ENCODE data around the gene HNRNPDL. TPM values are rescaled to one million over a fixed set of nuclear protein-coding genes. Genes with fewer than 3 reads are reported as not detected.

HNRNPDL gene
- total RNA-seq, 3 donors from 2014 or later (not counting 1 experiment from before 2014, with no cell fraction given), result 328 to 423 (median 371) TPM

DNA sequence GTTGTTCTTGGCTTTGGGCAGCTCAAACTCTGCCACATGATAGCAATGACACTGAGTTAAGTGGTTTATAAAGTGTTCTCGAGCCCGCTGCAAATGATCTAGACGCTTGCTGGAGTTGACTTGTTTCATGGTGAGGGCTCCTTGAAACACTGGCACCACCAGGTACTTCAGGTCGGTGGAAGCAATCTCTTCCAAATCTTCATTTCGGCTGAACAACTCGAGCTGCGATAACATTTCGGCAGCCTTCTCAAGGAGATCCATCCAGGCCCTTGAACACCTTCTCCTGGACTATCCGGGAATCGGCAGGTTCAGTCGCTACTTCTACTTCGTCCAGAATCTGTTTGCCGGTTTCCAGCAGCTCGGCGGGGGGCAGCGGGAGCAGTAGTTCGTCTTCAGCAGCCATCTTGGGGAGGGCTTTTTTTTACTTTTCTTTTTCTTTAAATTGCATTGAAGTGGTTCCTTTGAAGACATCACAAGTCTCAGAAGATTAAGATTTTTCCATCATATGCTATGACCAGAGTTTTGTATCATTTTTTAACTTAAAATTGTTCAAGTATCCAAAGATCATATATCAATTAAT, 28.0 kb downstream of the HNRNPDL start:
- H3K4me1 ChIP-seq (ENCODE audit: control insufficient read depth, insufficient read depth, low read length), result no peaks in the 10 kb centered on the region
- no peak overlapping the region for H3K27ac ChIP-seq (ENCODE audit: low read length)
- H3K27me3 ChIP-seq (ENCODE audit: control insufficient read depth, insufficient read depth, low read length), result no peaks in the 10 kb centered on the region
- Mint-ChIP-seq H3K9me3 (no peaks in the 10 kb centered on the region), H3K4me3 (no peak overlapping the region), H3K36me3 (no peaks in the 10 kb centered on the region), H3K27ac (no peak overlapping the region), H3K4me1 (no peaks in the 10 kb centered on the region), H3K27me3 (ENCODE audit: low read depth in 2 of 2) (peaks cover 9 to 11% of the 10 kb centered on the region in 2 donors)
- ATAC-seq (no peak), DNase-seq (no peak)
- no peaks in the 10 kb centered on the region for H3K36me3 ChIP-seq (ENCODE audit: control insufficient read depth, insufficient read depth, low read length)
- H3K9me3 ChIP-seq (ENCODE audit: control insufficient read depth, insufficient read depth, low read length), result no peaks in the 10 kb centered on the region
- WGBS (ENCODE audit: insufficient coverage), result 96% methylated on average over 15 of the region's 17 CpGs
- TF ChIP-seq, protein P1, sequence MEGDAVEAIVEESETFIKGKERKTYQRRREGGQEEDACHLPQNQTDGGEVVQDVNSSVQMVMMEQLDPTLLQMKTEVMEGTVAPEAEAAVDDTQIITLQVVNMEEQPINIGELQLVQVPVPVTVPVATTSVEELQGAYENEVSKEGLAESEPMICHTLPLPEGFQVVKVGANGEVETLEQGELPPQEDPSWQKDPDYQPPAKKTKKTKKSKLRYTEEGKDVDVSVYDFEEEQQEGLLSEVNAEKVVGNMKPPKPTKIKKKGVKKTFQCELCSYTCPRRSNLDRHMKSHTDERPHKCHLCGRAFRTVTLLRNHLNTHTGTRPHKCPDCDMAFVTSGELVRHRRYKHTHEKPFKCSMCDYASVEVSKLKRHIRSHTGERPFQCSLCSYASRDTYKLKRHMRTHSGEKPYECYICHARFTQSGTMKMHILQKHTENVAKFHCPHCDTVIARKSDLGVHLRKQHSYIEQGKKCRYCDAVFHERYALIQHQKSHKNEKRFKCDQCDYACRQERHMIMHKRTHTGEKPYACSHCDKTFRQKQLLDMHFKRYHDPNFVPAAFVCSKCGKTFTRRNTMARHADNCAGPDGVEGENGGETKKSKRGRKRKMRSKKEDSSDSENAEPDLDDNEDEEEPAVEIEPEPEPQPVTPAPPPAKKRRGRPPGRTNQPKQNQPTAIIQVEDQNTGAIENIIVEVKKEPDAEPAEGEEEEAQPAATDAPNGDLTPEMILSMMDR (IDR thresholded peaks at IDR 0.05), result no peak
- no peak overlapping the region for H3K4me3 ChIP-seq (ENCODE audit: low read length)
- intact Hi-C loops (cut with micrococcal nuclease), result no loop called here

DNA sequence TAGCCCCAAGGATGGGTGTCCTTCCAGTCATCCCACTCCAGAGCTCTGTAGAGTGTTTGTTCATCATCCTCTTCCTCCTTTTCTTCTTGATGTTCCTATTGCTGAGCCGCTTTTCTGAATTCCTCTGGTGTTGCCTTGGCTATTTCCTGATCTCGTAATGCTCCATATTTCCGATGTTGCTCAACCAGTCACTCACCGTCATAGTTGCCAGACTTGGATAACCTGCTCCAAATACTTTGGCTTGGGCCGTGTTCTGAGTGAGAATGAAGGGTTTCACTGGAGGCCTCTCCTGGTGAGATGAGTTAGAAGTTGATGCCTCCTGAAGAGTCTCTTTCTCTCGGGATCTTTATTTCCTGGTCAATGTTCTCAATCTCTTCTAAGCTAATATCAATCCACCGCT, 28.7 kb downstream of the HNRNPDL start:
- no peaks in the 10 kb centered on the region for H3K9me3 Mint-ChIP-seq
- no peaks in the 10 kb centered on the region for H3K27me3 ChIP-seq (ENCODE audit: control insufficient read depth, insufficient read depth, low read length)
- no peaks in the 10 kb centered on the region for H3K4me1 Mint-ChIP-seq
- no peak for DNase-seq
- TF ChIP-seq, protein P1 (IDR thresholded peaks at IDR 0.05), result no peak
- no peaks in the 10 kb centered on the region for H3K9me3 ChIP-seq (ENCODE audit: control insufficient read depth, insufficient read depth, low read length)
- H3K27ac Mint-ChIP-seq, result no peak overlapping the region
- H3K27me3 Mint-ChIP-seq (ENCODE audit: low read depth in 2 of 2), result peaks cover 9 to 11% of the 10 kb centered on the region in 2 donors
- no peak overlapping the region for H3K4me3 Mint-ChIP-seq
- H3K27ac ChIP-seq (ENCODE audit: low read length), result no peak overlapping the region
- H3K36me3 Mint-ChIP-seq, result no peaks in the 10 kb centered on the region
- WGBS (ENCODE audit: insufficient coverage), result 96% methylated on average over 7 of the region's 7 CpGs
- H3K4me1 ChIP-seq (ENCODE audit: control insufficient read depth, insufficient read depth, low read length), result no peaks in the 10 kb centered on the region
- intact Hi-C loops (cut with micrococcal nuclease), result no loop called here
- no peak overlapping the region for H3K4me3 ChIP-seq (ENCODE audit: low read length)
- no peak for ATAC-seq
- H3K36me3 ChIP-seq (ENCODE audit: control insufficient read depth, insufficient read depth, low read length), result no peaks in the 10 kb centered on the region

DNA sequence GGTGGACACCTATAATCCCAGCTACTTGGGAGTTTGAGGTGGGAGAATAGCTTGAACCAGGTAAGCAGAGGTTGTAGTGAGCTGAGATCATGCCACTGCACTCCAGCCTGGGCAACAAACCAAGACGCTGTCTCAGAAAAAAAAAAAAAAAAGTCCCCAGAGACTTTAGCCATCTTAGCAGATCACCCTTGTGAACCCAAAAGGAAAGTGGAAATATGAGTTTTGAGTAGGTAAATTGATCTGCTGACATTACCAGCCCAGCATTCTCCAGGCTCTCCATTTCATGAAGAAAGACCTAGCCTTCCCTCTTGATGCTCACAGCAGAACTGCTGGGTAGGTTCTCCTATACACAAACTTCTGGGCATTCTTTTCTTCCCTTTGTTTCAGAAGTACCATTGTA, 32.0 kb downstream of the HNRNPDL start:
- H3K4me1 ChIP-seq (ENCODE audit: control insufficient read depth, insufficient read depth, low read length), result no peaks in the 10 kb centered on the region

More for the DNA sequence above, 32.0 kb downstream of the HNRNPDL start:
- Mint-ChIP-seq H3K27me3 (ENCODE audit: low read depth in 2 of 2) (peaks cover 9 to 11% of the 10 kb centered on the region in 2 donors), H3K4me3 (no peak overlapping the region), H3K36me3 (no peaks in the 10 kb centered on the region), H3K27ac (no peak overlapping the region), H3K9me3 (no peaks in the 10 kb centered on the region), H3K4me1 (no peaks in the 10 kb centered on the region)
- intact Hi-C loops (cut with micrococcal nuclease), result no loop called here
- Histone ChIP-seq H3K27me3 (ENCODE audit: control insufficient read depth, insufficient read depth, low read length) (no peaks in the 10 kb centered on the region), H3K36me3 (ENCODE audit: control insufficient read depth, insufficient read depth, low read length) (no peaks in the 10 kb centered on the region), H3K9me3 (ENCODE audit: control insufficient read depth, insufficient read depth, low read length) (no peaks in the 10 kb centered on the region), H3K27ac (ENCODE audit: low read length) (no peak overlapping the region), H3K4me3 (ENCODE audit: low read length) (no peak overlapping the region)
- TF ChIP-seq, protein P1 (IDR thresholded peaks at IDR 0.05), result no peak
- no CpG with 5 or more reads among the region's 1 CpG for WGBS (ENCODE audit: insufficient coverage)
- no peak for DNase-seq
- ATAC-seq, result no peak
